LNCaP clone FGC (cell line): Measurements from ENCODE around the gene ZNF710.

Experiments
- DNase-seq: peaks from one replicate; pipeline ENCODE4 v3.0.0-alpha.2; 2011; ENCODE audit warnings: low read depth
- H3K4me3 ChIP-seq: 2 replicates; pipeline ENCODE4 v1.5.1; 2011; ENCODE audit warnings: mild to moderate bottlenecking, low read depth, low read length, control low read depth
- CTCF ChIP-seq: IDR thresholded peaks from 2 replicates; pipeline ENCODE4 v1.5.1; 2012; ENCODE audit warnings: mild to moderate bottlenecking; ENCODE audit not compliant: control insufficient read depth, insufficient read depth; ENCODE audit errors: extremely low read depth

Gene ZNF710

GRCh38 chr15:90019611-90020010, 18.5 kb downstream of the ZNF710 start:
- no peak for DNase-seq
- no peak overlapping the region for H3K4me3 ChIP-seq
- no peak for TF ChIP-seq CTCF

- no peak overlapping the region for H3K4me3 ChIP-seq
- DNase-seq, result no peak
- no peak for TF ChIP-seq CTCF
Observed at GRCh38 chr15:90020021-90020735, 19.1 kb downstream of the ZNF710 start.

GRCh38 chr15:90020936-90021507, 19.9 kb downstream of the ZNF710 start:
- TF ChIP-seq CTCF, result no peak
- no peak for DNase-seq
- no peak overlapping the region for H3K4me3 ChIP-seq

DNA sequence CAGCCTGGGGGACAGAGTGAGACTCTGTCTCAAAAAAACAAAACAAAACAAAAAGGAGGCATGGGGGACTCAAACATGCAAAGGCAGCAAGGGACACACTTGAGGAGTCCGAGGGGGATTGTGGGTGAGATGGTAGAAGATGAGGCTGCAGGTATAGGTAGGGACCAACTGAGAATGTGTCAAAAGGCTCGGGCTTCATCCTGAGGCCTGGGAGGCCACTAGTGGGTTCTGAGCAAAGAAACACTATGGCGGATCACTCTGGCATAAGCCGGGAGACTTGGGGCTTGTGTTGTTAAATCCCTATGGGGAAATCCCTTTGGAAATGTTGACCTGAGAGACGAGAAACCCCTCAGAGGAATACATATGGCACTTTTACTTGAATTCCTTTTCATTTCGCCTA, 21.2 kb downstream of the ZNF710 start:
- no peak for DNase-seq
- TF ChIP-seq CTCF, result no peak
- no peak overlapping the region for H3K4me3 ChIP-seq

GRCh38 chr15:90022905-90023700, 22.0 kb downstream of the ZNF710 start:
- H3K4me3 ChIP-seq, result no peak overlapping the region
- no peak for DNase-seq
- TF ChIP-seq CTCF, result no peak

GRCh38 chr15:90024406-90024805, 23.3 kb downstream of the ZNF710 start:
- TF ChIP-seq CTCF, result no peak
- DNase-seq, result no peak

More at GRCh38 chr15:90024406-90024805, 23.3 kb downstream of the ZNF710 start:
- no peak overlapping the region for H3K4me3 ChIP-seq
